Thyroid gland (tissue), 4 donors: ENCODE measurements around the gene GAPDHS. TPM values are rescaled to one million over a fixed set of nuclear protein-coding genes. Genes with fewer than 3 reads are reported as not detected.

Experiments
- DNase-seq, 2 donors: peaks; one replicate each; pipeline ENCODE4 v3.0.0-alpha.2; 2019
- H3K27ac ChIP-seq, 3 donors: fragments of 200-600 bp; sonication (generic); 1 replicate in 2 of 3; 2 replicates in 1 of 3; pipeline ENCODE4 v1.5.1; 2016 to 2019; ENCODE audit warnings: mild to moderate bottlenecking in 1 of 3, moderate library complexity in 1 of 3
- H3K27me3 ChIP-seq: fragments of 200-600 bp; sonication (generic); one replicate; pipeline ENCODE4 v1.5.1; 2019
- H3K36me3 ChIP-seq, 2 donors: fragments of 200-600 bp; sonication (generic); one replicate each; pipeline ENCODE4 v1.5.1; 2016 to 2019
- H3K4me1 ChIP-seq, 2 donors: fragments of 200-600 bp; sonication (generic); one replicate each; pipeline ENCODE4 v1.5.1; 2017 to 2019
- H3K4me3 ChIP-seq, 3 donors: fragments of 200-600 bp; sonication (generic); replicated peaks in 1 of 3; 1 replicate in 2 of 3; 2 replicates in 1 of 3; pipeline ENCODE4 v1.5.1; 2016; ENCODE audit warnings: mild to moderate bottlenecking in 1 of 3
- H3K9me3 ChIP-seq: fragments of 200-600 bp; sonication (generic); one replicate; pipeline ENCODE4 v1.5.1; 2017
- POLR2A ChIP-seq, 2 donors: fragments of 450-650 bp; IDR thresholded peaks; one replicate each; pipeline ENCODE4 v1.6.1; 2017; ENCODE audit warnings: antibody characterized with exemption in 2 of 2, mild to moderate bottlenecking in 2 of 2, moderate library complexity in 1 of 2
- WGBS, 2 donors: methylation state at CpG; one replicate each; pipeline ENCODE4 v1.1.5; 2017; 5-methylcytosine and 5-hydroxymethylcytosine counted together
- intact Hi-C: fragments of 100-400 bp; cut with DNase I; formaldehyde crosslinking; loops from one replicate; pipeline ENCODE4 v1.15.1; 2023
- total RNA-seq, 4 donors: library from RNA; depleted of rRNA; stranded (reverse); fragments of >200 nt; gene quantifications; one replicate each; pipeline ENCODE4 v1.2.3, GENCODE V29; 2016
- TF ChIP-seq, protein P1 (sequence below), 6 experiments: fragments of 200-600 bp in 3 of 6; fragments of 450-650 bp in 3 of 6; sonication (generic) in 3 of 6; IDR thresholded peaks; one replicate each; pipeline ENCODE4 v1.5.1; 2016 to 2019; ENCODE audit warnings: antibody characterized with exemption in 6 of 6, mild to moderate bottlenecking in 2 of 6, inconsistent platforms in 1 of 6, moderate library complexity in 1 of 6

The GAPDHS gene
- total RNA-seq, 4 donors from 2014 or later, result 1.6 TPM; not detected in 3

DNA sequence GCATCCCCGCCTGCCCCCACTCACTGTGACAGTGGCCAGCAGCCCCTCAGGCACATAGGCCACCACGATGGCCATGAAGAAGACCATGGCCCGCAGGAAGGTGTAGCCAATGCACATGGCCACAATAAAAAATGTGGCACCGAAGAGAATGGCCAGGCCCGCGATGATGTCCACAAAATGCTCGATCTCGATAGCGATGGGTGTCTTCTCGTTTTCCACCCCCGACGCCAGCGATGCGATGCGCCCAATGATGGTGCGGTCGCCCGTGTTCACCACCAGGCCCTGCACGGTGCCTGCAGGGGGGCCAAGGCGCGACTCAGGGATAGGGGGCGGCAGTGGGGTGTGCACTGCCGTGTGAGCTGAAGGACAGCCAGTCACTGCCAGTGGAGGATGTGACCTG lies 26.5 kb downstream of the GAPDHS start:
- no peak overlapping the region for H3K4me3 ChIP-seq
- H3K27ac ChIP-seq, result no peak overlapping the region
- H3K4me1 ChIP-seq, result peaks cover 6 to 22% of the 10 kb centered on the region in 2 donors
- H3K36me3 ChIP-seq, result no peaks in the 10 kb centered on the region
- TF ChIP-seq, protein P1, sequence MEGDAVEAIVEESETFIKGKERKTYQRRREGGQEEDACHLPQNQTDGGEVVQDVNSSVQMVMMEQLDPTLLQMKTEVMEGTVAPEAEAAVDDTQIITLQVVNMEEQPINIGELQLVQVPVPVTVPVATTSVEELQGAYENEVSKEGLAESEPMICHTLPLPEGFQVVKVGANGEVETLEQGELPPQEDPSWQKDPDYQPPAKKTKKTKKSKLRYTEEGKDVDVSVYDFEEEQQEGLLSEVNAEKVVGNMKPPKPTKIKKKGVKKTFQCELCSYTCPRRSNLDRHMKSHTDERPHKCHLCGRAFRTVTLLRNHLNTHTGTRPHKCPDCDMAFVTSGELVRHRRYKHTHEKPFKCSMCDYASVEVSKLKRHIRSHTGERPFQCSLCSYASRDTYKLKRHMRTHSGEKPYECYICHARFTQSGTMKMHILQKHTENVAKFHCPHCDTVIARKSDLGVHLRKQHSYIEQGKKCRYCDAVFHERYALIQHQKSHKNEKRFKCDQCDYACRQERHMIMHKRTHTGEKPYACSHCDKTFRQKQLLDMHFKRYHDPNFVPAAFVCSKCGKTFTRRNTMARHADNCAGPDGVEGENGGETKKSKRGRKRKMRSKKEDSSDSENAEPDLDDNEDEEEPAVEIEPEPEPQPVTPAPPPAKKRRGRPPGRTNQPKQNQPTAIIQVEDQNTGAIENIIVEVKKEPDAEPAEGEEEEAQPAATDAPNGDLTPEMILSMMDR (IDR thresholded peaks at IDR 0.05), result no peak
- TF ChIP-seq POLR2A (IDR thresholded peaks at IDR 0.05), result no peak
- WGBS, 2 donors, result 88 to 91% methylated on average over 22 to 23 of the region's 23 CpGs
- peaks cover 7% of the 10 kb centered on the region for H3K27me3 ChIP-seq
- DNase-seq, result no peak
- H3K9me3 ChIP-seq, result no peaks in the 10 kb centered on the region
- intact Hi-C loops, result no loop called here

DNA sequence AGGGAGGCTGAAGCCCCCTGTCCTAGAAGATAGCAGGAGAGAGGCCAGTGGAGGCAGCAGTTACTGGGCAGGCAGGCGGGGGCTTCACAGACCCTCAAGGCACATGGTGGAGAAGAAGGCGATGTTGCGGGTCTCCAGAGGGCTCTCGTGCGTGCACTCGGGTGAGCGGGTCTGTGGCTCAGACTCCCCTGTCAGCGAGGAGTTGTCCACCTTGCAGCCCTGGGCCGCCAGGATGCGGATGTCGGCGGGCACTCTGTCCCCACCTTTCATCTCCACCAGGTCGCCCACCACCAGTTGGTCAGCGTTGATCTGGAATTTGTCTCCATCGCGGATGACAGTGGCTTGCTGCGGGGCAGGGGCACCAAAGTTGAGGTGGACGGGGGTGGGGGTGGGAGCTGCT lies 27.0 kb downstream of the GAPDHS start:
- Histone ChIP-seq H3K4me3 (no peak overlapping the region), H3K27me3 (peaks cover 7% of the 10 kb centered on the region)
- WGBS, 2 donors, result 75 to 86% methylated on average over 9 to 18 of the region's 18 CpGs

DNA sequence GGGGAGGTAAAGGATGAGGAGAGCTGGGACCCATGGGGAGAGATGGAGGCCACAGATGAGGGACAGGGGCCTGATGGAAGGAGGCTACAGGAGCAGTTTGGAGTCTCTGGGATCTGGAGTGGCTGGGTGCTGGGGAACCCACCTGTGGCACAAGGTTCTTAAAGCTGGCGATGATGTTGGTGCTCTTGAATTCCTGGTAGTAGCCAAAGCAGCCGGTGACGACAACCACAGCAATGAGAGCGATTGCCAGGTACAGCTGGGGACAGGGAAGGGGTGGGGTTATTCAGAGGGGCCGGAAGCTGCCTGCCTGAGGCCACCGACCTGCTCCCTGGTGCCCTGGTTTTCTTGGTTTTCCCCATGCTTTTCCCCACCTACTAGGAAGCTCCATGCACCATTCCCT lies 27.4 kb downstream of the GAPDHS start:
- Histone ChIP-seq H3K27ac (no peak overlapping the region), H3K9me3 (no peaks in the 10 kb centered on the region), H3K36me3 (no peaks in the 10 kb centered on the region), H3K27me3 (peaks cover 7% of the 10 kb centered on the region), H3K4me3 (no peak overlapping the region), H3K4me1 (peaks cover 6 to 16% of the 10 kb centered on the region in 2 donors)
- intact Hi-C loops, result no loop called here
- DNase-seq, result no peak
- WGBS, 2 donors, result 68 to 71% methylated on average over 6 of the region's 6 CpGs
- no peak for TF ChIP-seq POLR2A (IDR thresholded peaks at IDR 0.05)
- TF ChIP-seq, protein P1 (IDR thresholded peaks at IDR 0.05), result no peak

More for the DNA sequence above, 27.0 kb downstream of the GAPDHS start:
- TF ChIP-seq POLR2A (IDR thresholded peaks at IDR 0.05), result no peak
- TF ChIP-seq, protein P1 (IDR thresholded peaks at IDR 0.05), result no peak
- Histone ChIP-seq H3K4me1 (peaks cover 6 to 17% of the 10 kb centered on the region in 2 donors), H3K9me3 (no peaks in the 10 kb centered on the region), H3K36me3 (no peaks in the 10 kb centered on the region), H3K27ac (no peak overlapping the region)
- intact Hi-C loops, result no loop called here
- no peak for DNase-seq

DNA sequence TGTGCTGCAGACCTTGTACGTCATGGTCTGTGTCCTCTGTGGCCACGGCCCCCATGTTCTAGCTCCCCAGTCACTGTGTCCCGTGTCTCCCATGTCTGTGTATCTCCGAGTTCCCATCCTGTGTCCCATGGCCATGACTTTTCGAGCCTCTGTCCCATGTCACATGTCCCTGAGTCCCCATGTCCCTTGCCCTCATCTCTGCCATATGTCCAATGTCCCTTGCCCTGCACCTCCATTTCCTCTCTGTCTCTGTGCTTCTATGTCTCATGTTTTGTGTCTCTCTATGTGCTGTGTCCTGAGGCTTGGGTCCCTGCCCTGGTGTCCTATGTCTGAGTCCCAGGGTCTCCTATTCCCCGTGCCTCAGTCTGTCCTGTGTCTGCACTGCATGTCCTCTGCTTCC lies 28.2 kb downstream of the GAPDHS start:
- H3K27me3 ChIP-seq, result peaks cover 7% of the 10 kb centered on the region
- no peak for DNase-seq
- 77 to 86% methylated on average over 6 of the region's 6 CpGs for WGBS, 2 donors
- H3K36me3 ChIP-seq, result no peaks in the 10 kb centered on the region
- intact Hi-C loops, result no loop called here
- peaks cover 6 to 16% of the 10 kb centered on the region in 2 donors for H3K4me1 ChIP-seq
- H3K27ac ChIP-seq, result no peak overlapping the region
- H3K4me3 ChIP-seq, result no peak overlapping the region
- TF ChIP-seq, protein P1 (IDR thresholded peaks at IDR 0.05), result no peak
- no peak for TF ChIP-seq POLR2A (IDR thresholded peaks at IDR 0.05)
- H3K9me3 ChIP-seq, result no peaks in the 10 kb centered on the region

DNA sequence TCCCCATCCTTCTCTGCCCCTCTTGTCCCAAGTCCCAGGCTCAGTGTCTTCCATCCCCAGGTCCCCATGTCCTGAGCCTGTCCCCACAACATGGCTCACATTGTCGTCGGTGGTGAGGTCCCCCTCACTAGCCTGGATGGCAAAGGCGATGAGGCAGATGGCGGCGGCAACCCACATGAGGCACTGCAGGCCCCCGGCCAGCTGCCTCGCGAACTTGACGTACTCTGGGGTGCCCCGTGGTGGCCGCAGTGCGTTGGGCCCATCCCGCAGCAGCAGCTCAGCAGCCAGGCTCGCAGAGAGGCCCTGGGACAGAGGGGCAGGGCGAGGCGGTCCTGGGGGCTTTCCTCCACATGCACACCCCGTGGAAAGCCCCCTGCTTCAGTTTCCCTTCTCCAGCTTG lies 29.1 kb downstream of the GAPDHS start:
- peaks cover 6 to 15% of the 10 kb centered on the region in 2 donors for H3K4me1 ChIP-seq
- intact Hi-C loops, result no loop called here
- DNase-seq, result no peak
- H3K4me3 ChIP-seq, result no peak overlapping the region
- no peaks in the 10 kb centered on the region for H3K36me3 ChIP-seq
- 63 to 66% methylated on average over 15 to 17 of the region's 17 CpGs for WGBS, 2 donors
- TF ChIP-seq POLR2A (IDR thresholded peaks at IDR 0.05), result no peak
- TF ChIP-seq, protein P1 (IDR thresholded peaks at IDR 0.05), result no peak
- H3K27ac ChIP-seq, result no peak overlapping the region
- H3K9me3 ChIP-seq, result no peaks in the 10 kb centered on the region
- peaks cover 7% of the 10 kb centered on the region for H3K27me3 ChIP-seq
